T-helper 1 cell treated with Interleukin-12 subunit alpha and Interleukin-12 subunit beta and Interleukin-4 antibody, amounts not matched to agents 30 ng/mL and 1 ng/mL, for 36 hours (primary cell): ENCODE results near the gene AKIP1. TPM values are rescaled to one million over a fixed set of nuclear protein-coding genes. Genes with fewer than 3 reads are reported as not detected.
"Not testable (repeated sequence)": the region's sequence is repeated elsewhere in the genome, so short reads cannot be mapped to it uniquely, and the experiment has no call there.

Source experiments
- intact Hi-C: fragments of 100-400 bp; cut with micrococcal nuclease; formaldehyde crosslinking; loops from one replicate; pipeline ENCODE4 v1.15.1; 2024
- total RNA-seq: library from RNA; stranded (reverse); gene quantifications from 2 replicates; pipeline ENCODE4 v1.2.3, GENCODE V29; 2022

Gene AKIP1
- total RNA-seq, 1 donor from 2014 or later, result 21.4 TPM

DNA sequence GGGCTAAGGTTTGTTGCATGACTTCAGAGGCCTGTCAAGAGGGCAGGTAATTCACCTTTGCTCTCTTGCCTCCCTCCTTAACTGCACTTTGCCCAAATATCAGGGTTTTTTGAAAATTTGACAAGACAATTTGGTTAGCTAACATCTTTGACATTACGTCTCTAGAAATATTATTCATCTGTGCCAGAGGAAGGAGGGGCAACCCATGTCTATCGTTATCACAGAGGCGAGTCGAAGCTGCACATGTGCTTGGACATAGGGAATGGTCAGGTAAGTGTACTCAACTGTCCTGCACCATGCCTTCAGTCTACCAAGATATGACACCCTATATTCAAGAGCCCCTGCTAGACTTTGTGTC, 3.7 kb downstream of the AKIP1 start:
- intact Hi-C loops, result loop anchor here (1.0 to 10.0 kb wide), 11 partner anchors 42 to 1388 kb away; partner anchors contain the start of gene IPO7

DNA sequence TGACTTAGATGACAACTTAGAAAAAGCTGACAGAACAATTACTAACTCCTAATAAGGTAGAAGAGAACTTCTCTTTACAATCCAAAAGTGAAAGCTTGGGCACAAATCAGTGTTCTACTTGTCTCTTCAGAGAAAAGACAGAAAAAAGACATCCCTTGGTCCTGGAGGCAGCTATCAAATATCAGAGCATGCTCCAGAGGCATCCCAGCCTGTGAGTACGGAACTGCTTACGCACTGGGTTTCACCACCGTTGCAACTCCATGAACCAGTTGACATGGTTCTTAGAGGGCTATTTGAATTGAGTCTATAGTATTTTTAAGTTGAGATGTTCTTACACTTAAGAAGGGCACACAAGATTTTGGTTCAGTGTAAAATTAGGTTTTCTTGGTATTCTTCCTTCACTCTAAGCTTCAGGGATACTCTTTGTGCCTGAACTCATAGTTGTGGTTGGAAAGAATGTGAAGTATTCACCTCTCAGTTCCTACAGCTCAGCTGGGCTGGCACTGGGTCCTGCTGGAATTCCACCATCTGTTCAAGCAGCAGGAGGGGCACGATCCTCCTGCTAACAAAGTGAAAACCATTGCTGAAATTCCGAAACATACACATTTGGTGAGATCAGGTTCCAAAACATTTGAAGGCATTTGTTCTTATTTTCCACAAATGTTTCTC, 6.3 kb downstream of the AKIP1 start:
- intact Hi-C loops, result loop anchor here (10.0 kb wide), 1 partner anchor 468 kb away; the partner anchor contains the start of gene IPO7

DNA sequence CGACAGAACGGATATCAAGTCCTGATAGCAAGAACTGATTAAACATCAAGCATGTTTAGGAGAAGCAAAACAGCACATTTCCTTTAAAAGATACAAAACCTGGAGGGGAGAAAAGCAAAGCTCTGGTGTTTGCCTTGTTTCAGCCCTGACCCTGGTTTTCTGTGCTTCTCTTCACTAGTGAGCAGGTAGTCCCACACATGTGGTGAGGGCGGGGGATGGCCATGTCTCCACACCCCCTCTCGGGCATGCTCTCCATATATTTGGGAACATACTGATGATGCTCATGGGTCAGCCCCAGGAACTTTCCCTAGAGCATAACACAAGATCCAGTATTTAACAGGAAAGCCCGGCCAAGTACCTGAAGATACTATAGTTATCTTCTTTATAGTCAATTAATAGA, 11.7 kb downstream of the AKIP1 start:
- intact Hi-C loops, result no loop called here

DNA sequence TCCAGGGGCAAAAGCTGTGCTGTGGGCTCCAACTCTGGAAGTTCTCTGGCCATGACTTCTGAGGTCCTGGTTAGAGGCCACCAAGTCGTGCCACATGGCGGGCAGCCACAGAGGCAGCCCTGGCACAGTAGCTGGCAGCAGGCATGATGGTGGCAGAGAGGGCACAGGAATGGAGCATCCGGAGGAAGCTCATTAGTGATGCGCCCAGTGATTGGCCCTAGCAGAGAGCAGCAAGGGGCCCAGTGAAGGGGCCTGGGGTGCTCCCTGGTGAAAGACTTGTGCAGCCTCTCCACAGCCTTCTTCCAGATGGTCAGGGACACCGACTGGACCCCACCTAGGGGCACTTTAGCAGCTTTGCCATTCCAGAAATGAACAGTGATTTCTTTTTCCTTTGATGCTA, 14.7 kb downstream of the AKIP1 start:
- intact Hi-C loops, result no loop called here

DNA sequence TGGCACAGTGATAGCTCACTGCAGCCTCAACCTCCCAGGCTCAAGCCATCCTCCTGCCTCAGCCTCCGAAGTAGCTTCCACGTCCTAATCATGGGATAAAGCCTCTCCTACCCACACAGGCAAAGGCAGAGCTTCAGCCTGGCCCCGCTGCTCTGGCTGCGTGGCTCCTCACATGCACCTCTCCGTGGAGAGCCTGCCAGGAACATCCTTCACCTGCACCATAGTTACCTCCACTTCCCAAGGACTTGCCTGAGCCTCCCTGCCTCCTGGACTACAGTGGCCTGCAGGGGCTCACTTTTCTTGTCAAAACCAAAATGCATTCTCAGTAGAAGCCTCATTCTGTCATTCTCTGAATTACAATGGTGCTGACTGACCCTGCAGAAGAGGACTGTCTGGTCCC, 15.2 kb downstream of the AKIP1 start:
- intact Hi-C loops, result no loop called here

DNA sequence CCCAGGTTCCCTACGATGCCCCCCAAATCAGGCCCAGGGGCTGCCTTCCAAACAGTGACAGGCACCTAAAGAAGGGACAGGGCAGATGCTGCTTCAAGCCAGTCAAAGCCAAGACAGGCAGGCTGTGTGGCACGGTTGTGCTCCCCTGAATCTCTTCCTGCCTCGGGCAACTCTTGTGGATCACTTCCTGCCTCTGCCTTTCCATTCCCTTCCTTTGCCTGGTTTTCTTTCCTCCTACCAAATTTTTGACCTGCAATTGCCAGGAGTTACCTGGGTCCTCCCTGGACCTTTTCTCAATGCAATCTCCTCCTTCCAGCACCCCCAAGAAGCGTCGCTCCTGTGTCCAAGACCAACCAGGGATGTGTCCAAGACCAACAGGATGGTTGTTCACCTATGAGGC, 16.2 kb downstream of the AKIP1 start:
- intact Hi-C loops, result no loop called here

DNA sequence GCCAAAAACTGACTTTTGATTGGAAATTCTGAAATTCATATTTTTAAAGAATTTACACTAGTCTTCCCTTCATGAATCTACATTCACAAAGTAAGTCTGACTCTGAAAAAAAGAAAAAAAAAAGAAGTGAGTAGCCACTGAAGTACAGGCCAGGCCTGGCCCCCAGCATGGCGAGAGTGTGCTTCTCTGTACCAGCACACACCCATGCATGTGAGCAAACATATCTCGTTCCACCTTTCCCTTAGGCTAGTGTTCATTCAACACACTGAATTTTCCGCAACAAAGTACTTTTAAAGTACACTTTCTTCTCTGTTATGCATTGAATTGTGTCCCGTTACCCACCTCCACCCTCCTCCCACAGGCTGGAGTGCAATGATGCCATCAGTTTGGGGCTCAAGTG, 17.2 kb downstream of the AKIP1 start:
- intact Hi-C loops, result no loop called here

DNA sequence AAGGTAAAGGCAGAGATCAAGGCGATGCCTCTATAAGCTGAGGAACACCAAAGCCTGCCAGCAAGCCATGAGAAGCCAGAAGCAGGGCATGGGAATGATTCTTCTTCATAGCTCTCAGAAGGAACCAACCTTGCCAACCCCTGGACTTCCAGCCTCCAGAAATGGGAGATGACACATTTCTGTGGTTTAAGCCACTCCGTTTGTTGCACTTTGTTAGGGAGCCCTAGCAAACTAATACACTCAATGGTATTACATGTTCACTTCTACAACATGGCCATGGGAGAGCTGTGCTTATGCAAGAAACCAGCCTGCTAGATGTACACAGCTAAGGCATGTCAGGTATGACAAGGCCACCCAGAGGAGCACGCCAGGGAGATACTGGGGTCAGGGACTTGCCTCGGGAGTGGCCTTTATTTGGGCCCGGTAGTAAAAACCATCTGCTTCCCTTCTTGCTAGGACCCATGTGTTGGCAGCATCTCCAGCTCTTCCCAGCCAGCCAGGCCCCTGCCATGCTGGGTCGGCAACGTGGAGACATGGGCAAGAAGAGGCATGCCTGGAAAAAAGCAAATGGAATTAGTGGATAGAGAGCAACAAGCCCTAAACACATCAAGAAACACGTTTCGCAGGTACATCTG, 18.1 kb downstream of the AKIP1 start:
- intact Hi-C loops, result no loop called here

DNA sequence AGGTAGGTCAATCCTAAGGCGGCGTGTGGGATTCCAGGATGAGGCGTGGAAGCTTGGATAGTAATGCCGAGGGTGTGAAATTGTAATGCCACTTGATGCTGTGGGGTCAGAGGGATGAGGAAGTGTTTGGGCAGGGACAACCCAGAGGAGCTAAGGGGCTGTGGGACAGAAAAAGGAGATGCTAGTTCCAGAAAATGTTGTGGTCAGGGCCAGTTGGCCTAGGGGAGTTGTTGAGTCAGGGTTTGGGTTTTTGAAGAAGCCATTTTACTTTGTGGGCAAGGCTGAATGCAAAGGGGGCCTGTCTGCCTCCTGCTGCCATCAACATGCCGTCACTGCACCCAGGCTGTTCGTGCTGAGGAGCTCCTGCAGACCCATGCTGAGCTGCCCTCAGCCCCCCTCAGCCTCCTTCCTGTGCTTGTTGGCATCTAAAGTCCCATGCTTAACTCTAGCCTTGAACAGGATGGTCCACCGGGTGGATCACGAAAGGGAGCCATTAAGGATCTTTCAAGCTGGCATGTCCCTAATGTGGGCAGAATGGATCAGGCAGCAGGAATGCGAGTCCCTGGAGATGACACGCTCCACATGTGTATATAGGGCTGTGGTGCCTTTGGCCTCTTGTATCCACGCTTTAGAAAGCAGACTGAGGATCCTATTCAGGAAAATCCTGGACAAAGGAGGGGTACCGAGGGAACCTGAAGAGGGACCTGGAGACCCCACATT, 19.6 kb downstream of the AKIP1 start:
- intact Hi-C loops, result no loop called here

DNA sequence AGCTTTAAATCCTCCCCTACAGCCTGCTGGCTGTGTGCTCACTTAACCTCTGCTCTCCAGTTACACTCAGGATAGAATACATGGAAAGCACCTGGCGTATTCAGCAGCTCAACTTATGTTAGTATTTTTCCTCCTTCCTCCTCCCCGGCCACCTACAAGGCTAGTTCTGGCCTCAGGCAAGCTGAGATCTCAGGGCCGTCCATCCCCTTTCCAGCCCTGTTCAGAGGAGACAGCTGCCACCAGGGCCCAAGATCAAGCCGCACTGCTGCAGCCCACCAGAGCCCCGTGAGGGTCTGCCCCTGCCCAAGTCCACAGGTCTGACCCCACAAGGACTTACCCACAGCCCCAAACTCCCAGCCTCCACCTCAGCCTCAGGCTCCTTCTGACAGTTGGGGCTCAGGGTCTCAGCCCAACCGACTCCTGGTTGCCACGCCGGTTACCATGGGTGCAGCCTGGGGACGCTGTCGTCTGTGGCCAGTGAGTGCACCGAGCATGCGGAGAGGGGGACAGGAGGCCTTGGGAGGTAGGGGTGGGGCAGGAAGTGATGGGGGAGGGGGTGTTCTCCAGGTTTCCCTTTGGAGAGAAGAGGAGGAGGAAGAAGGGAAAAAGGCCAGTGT, 21.7 kb downstream of the AKIP1 start, which contains the start of gene C11orf16:
TSS of gene C11orf16 (minus strand) at position 384 of the 617 bp plus-strand sequence. CDS start 639 bp downstream, outside the sequence.
- intact Hi-C loops, result no loop called here

DNA sequence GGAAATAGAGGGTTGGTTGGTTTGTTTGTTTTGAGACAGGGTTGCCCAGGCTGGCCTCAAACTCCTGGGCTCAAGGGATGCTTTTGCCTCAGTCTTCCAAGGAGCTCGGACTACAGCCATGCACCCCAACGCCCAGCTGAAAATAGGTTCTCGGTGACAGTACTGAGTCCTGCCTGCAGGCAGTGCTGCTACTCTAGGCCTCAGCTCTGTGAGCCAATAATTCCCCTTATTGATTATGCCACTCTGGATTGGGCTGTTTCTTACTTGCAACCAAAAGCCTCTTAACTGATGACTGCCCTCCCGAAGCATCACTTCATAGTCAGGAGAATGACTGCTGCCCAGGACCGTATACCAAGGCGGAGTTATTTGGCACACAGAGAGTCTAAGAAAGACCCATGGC, 22.9 kb downstream of the AKIP1 start:
- intact Hi-C loops, result no loop called here

DNA sequence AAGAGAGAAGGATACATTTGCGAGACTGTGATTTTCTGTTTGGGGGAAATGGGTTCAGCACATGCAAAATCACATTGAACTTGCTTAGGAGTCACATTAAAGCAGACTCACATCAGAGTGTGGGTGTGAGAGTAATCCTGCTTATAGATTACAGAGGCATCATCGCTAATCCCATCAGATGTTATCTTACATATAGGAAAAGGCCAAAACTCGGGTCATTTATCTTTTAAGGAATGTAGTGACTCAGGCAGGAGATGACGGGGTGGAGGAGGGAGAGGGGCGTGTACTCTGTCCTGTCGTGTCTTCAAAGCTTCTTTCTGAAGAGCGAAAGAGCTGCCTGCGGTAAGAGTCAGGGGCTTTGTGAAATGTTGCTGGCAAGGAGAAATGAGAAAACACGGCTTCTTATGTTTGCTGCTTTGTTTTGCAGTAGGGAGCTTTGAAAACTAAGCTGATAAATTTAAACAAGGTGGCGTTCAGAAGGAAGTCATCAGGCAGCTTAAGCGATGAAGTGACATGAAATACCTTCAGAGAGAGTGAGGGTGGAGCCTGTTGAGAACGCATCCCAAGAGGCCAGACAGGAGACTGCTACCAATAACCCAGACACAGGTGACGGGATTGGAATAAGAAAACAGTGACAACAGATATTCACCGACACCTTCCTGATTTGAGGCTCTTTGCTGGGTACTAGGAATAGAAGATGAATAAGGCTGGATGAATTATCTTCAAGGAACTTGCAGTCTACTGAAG, 23.9 kb downstream of the AKIP1 start:
- intact Hi-C loops, result no loop called here

DNA sequence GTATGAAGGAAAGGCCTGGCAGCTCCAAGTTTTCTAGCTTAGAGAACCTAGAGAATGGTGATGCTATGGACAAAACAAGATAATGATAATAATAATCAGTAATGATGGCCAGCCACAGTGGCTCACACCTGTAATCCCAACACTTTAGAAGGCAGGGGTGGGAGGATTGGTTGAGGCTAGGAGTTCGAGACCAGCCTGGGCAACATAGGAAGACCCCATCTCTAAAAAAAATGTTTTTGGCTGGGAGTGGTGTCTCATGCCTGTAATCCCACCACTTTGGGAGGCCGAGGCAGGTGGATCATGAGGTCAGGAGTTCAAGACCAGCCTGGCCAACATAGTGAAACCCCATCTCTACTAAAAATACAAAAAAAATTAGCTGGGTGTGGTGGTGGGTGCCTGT, 24.8 kb downstream of the AKIP1 start:
- intact Hi-C loops, result not testable (repeated sequence)

DNA sequence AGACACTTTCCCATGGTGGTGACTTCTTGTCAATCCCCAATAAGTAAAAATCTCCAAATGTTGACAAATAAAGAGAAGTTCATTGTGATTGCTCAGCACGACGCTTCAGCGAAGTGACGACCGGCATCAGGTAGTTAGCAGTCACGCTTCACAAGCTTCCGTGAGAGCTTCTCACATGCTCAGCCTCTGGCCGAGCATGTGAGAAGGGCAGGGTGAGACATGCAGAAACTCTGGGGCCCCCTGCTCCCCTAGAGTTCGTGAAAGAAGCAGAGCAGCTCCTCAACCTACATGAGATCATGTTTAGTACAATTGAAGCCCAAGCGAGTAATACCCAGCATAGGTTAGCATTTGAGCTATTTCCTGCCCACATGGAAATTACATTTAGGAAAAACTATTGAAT, 26.2 kb downstream of the AKIP1 start:
- intact Hi-C loops, result no loop called here

DNA sequence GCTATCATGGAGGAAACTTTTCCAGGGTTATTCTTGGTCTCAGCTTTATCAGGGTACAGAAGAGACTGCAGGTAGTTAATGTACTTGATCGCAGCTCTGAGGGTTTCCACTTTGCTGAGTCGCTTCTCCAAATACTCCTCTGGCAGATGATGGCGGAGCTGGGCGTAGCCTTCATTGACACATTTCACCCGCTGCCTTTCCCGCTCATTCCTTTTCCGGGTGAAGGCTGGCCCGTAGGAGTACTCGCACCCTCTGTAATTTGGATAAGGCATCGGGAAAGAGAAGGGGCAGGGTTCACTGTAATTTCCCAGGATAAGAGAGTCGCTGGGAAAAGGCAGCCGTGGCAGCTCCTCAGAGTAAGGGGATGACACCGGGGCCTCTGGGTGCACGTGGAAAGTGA, 26.7 kb downstream of the AKIP1 start:
- intact Hi-C loops, result no loop called here

DNA sequence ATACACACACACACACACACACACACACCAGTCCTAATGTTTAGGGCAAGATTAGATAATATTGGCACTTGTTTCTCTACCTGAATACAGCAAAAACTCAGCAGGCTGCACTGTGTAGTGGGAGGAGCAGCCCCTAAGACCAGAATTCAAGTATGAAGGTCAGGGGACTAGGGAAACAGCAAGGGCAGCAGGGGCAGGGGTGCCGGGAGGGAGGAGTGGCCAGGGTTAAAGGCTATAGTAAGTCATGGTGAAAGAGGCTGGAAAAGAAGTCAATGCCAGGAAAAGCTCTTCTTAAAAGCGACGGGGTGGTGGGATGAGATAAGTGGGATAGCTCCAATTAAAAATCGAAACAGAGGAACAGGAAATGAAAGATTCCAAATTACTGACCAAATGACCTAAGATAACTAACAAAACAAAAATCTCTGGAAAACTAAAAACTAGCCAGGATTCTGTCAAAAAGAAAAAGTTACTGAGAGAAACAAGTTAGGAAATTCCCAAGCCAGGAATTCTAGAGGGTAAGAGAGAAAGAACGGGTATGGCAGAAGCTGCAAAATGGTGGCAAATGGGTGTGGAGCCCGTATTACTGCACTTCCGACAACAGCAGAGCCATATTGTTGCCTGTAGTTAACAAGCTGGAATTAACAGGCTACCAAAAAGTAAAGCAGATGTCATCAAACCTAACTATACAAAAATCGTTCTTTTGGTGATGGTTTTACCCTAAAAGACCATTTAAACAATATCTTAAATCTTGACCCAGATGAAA, 30.5 kb downstream of the AKIP1 start:
- intact Hi-C loops, result no loop called here

DNA sequence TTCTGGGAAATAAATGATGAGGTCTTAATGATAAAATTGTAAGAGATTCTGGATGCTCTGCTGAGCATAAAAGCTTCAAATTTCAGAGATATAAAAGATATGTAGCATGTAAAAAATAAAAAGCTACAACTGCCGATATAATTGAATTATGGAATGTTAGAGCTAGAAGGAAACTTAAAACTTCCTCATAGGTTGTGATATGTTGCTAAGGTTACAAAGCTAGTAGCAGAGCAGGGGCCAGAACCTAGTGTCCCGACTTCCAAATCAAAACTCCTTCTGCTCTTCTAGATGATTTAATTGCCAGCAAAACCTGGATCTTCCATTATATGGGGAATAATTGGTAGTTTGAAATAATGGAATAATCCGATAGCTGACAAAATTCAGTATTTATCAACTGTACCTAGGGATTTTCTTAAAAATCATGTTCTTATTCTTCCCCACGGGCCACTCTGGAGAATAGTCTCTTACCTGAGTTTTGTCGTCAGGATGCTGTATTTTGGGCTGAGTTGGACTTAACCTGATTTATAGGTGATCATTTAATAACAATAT, 31.6 kb downstream of the AKIP1 start, which contains the start of gene ASCL3:
TSS of gene ASCL3 (minus strand) at position 499 of the 549 bp plus-strand sequence. CDS start 4,855 bp downstream, outside the sequence.
- intact Hi-C loops, result no loop called here

DNA sequence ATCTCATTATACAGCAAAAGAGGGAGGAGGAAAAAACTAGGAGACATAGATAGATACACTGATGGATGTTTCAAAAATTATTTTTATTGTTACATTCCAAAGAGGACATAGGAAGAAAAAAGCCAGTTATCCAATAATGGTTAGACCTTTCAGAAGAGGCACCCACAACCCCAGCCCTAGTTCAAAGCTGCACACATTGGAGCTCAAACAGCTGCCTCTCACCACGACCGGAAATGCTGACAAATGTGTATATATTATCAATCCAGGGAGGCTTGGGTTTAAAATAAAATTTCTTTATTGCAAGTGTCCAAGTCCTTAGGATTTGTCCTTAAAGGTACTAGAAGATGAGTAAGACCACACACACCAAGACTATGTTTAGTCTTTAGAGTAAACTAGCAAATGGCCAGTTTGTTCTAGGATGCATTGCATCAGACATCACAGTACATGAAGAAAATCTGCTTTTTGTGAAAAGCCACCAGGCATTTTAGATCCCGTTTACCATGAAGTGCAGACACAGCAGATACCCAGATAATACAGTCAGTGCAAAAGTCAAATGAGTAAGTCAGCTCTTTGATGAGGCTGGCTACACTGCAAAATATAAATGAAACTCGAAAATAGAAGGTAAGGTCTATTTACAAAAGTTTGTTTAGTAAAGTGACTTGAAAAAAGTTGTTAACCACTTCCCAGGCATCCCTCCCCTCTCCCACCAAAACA, 36.4 kb downstream of the AKIP1 start:
- intact Hi-C loops, result no loop called here

DNA sequence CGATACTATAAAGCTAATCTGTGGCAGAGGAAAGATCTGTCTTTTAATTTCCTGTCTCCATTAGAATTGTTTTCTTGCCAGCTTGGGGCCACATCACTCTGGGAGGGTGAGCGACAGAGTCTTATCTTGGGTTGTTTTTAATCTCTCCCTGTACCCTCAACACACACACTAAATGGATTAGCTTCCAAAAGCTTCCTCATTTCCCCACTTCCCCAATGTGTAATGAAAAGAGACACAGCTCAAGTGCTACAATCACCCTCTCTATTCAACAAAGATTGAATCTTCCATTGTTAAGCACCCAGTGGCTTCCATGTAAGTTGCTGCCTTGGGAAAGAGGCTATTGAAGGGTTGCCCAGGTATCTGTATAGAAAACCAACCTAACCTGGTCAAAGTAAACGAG, 37.9 kb downstream of the AKIP1 start:
- intact Hi-C loops, result no loop called here
